GM18870 (cell line): ENCODE data around the gene ATIC.

Experiments
- ATAC-seq: cut with Tn5 transposase; IDR thresholded peaks from one replicate; pipeline ENCODE4 v1.9.1; 2021; ENCODE audit warnings: moderate library complexity; ENCODE audit not compliant: unreplicated experiment

Gene ATIC

GRCh38 chr2:215396595-215397313 is 84.9 kb downstream of the ATIC start:
- no peak for ATAC-seq

- ATAC-seq = no peak
Measured at GRCh38 chr2:215397632-215398341, 85.9 kb downstream of the ATIC start.

- no peak for ATAC-seq
Measured at GRCh38 chr2:215399067-215399716, 87.3 kb downstream of the ATIC start.
